SK-N-SH (cell line): ENCODE measurements around the gene GPD1. TPM values are rescaled to one million over a fixed set of nuclear protein-coding genes. Genes with fewer than 3 reads are reported as not detected.

Experiments used
- CTCF ChIA-PET: fragments of 300-600, 350-600 bp; formaldehyde crosslinking; extraction: SDS; loops from one replicate; lab custom pipeline; 2021; lab: Yijun Ruan, JAX
- POLR2A ChIA-PET: fragments of 350-600 bp; sonication (Branson Sonifier 250); formaldehyde crosslinking; extraction: SDS; loops from one replicate; lab custom pipeline; 2020; ENCODE audit warnings: antibody characterized with exemption, inconsistent platforms; lab: Yijun Ruan, JAX
- DNase-seq: peaks from one replicate; pipeline ENCODE4 v3.0.0; 2012
- H2AFZ ChIP-seq: fragments of 200-600 bp; sonication (generic); 2 replicates; pipeline ENCODE4 v1.8.1; 2016; ENCODE audit warnings: antibody characterized with exemption, mild to moderate bottlenecking, low read depth
- H3F3A ChIP-seq: fragments of 200-600 bp; sonication (generic); replicated peaks from 2 replicates; pipeline ENCODE3; 2016; ENCODE audit warnings: antibody characterized with exemption, mild to moderate bottlenecking; ENCODE audit not compliant: insufficient read depth
- H3K27ac ChIP-seq, 2 experiments: fragments of 200-500 bp in 1 of 2; fragments of 200-600 bp in 1 of 2; sonication (Bioruptor generic) in 1 of 2; sonication (generic), shearing (Covaris generic) in 1 of 2; 2 replicates each; pipeline versions ENCODE4 v1.5.1 to v1.6.1; 2014 to 2016; ENCODE audit warnings: low read depth in 2 of 2, inconsistent platforms in 1 of 2, low read length in 1 of 2, mild to moderate bottlenecking in 1 of 2, mixed read lengths in 1 of 2
- H3K27me3 ChIP-seq: fragments of 200-600 bp; sonication (generic), shearing (Covaris generic); 2 replicates; pipeline ENCODE4 v1.6.1; 2016; ENCODE audit warnings: mixed run types; ENCODE audit not compliant: insufficient read depth
- H3K36me3 ChIP-seq, 2 experiments: fragments of 200-500 bp in 1 of 2; fragments of 200-600 bp in 1 of 2; sonication (Bioruptor generic) in 1 of 2; sonication (generic) in 1 of 2; replicated peaks in 1 of 2; 2 replicates each; pipeline versions ENCODE3 to v1.5.1; 2014 to 2016; ENCODE audit warnings: low read length in 1 of 2, mild to moderate bottlenecking in 1 of 2; ENCODE audit not compliant: insufficient read depth in 2 of 2, control insufficient read depth in 1 of 2
- H3K4me1 ChIP-seq, 2 experiments: fragments of 200-500 bp in 1 of 2; fragments of 200-600 bp in 1 of 2; sonication (Bioruptor generic) in 1 of 2; sonication (generic), shearing (Covaris generic) in 1 of 2; 2 replicates each; pipeline versions ENCODE4 v1.5.1 to v1.6.1; 2014 to 2016; ENCODE audit warnings: low read depth in 1 of 2, low read length in 1 of 2, mixed run types in 1 of 2; ENCODE audit not compliant: insufficient read depth in 2 of 2, control insufficient read depth in 1 of 2
- H3K4me2 ChIP-seq: fragments of 200-600 bp; sonication (generic), shearing (Covaris generic); 2 replicates; pipeline ENCODE4 v1.6.1; 2017; ENCODE audit warnings: mixed run types
- H3K4me3 ChIP-seq, 2 experiments: fragments of 200-500 bp in 1 of 2; fragments of 200-600 bp in 1 of 2; sonication (Bioruptor generic) in 1 of 2; sonication (generic), shearing (Covaris generic) in 1 of 2; 2 replicates each; pipeline versions ENCODE4 v1.5.1 to v1.8.1; 2014 to 2016; ENCODE audit warnings: low read depth in 2 of 2, inconsistent platforms in 1 of 2, low read length in 1 of 2, mild to moderate bottlenecking in 1 of 2, mixed read lengths in 1 of 2, moderate library complexity in 1 of 2
- H3K79me2 ChIP-seq: fragments of 200-600 bp; sonication (generic); 2 replicates; pipeline ENCODE4 v1.8.1; 2017; ENCODE audit warnings: mild to moderate bottlenecking; ENCODE audit not compliant: insufficient read depth
- H3K9ac ChIP-seq: fragments of 200-600 bp; sonication (generic); 2 replicates; pipeline ENCODE4 v1.6.1; 2017; ENCODE audit warnings: mixed run types
- H3K9me2 ChIP-seq: fragments of 200-600 bp; sonication (generic); 2 replicates; pipeline ENCODE4 v1.6.1; 2017; ENCODE audit warnings: mixed run types
- H3K9me3 ChIP-seq: fragments of 200-600 bp; sonication (generic); 2 replicates; pipeline ENCODE4 v1.6.1; 2017; ENCODE audit warnings: mixed run types, mild to moderate bottlenecking, moderate library complexity
- H4K20me1 ChIP-seq: fragments of 200-600 bp; sonication (generic); 2 replicates; pipeline ENCODE4 v1.6.1; 2017; ENCODE audit warnings: mild to moderate bottlenecking, mixed run types; ENCODE audit not compliant: insufficient read depth
- CHD2 ChIP-seq: fragments of 150-350 bp; IDR thresholded peaks from 2 replicates; pipeline ENCODE4 v1.6.1; 2018; ENCODE audit warnings: low read length; ENCODE audit not compliant: partially characterized antibody
- EZH2phosphoT487 ChIP-seq: fragments of 200-600 bp; sonication (generic); IDR thresholded peaks from 2 replicates; pipeline ENCODE4 v1.6.1; 2017; ENCODE audit warnings: low read depth, mixed run types, mild to moderate bottlenecking, antibody characterized with exemption, moderate library complexity, borderline replicate concordance
- FOXJ3 ChIP-seq: sonication (generic); formaldehyde crosslinking; IDR thresholded peaks from 2 replicates; pipeline ENCODE4 v1.5.1; 2020; ENCODE audit warnings: mild to moderate bottlenecking, missing genetic modification reagents
- NRF1 ChIP-seq: IDR thresholded peaks from 2 replicates; pipeline ENCODE4 v1.6.1; 2012; ENCODE audit warnings: low read depth, mild to moderate bottlenecking, low read length
- SMC3 ChIP-seq: IDR thresholded peaks from 2 replicates; pipeline ENCODE4 v1.6.1; 2012; ENCODE audit warnings: low read depth, low read length, improper control_type of control experiment
- ZBTB33 ChIP-seq: IDR thresholded peaks from 2 replicates; pipeline ENCODE4 v1.4.0; 2012; ENCODE audit warnings: low read depth, borderline replicate concordance
- WGBS: methylation state at CpG from one replicate; pipeline ENCODE4 v1.1.6; 2017; ENCODE audit warnings: low lambda C conversion rate; 5-methylcytosine and 5-hydroxymethylcytosine counted together
- polyA plus RNA-seq, 3 experiments: library from polyadenylated mRNA; depleted of rRNA; stranded (reverse); fragments of >200 nt; gene quantifications; 2 replicates each; pipeline ENCODE4 v1.2.3, GENCODE V29; 2012
- TF ChIP-seq, protein P1 (sequence below): IDR thresholded peaks from 2 replicates; pipeline ENCODE4 v1.4.0; 2012; ENCODE audit warnings: low read depth

GPD1 gene
- polyA plus RNA-seq, 1 of the 3 experiments (the other 2 are of a cell fraction), result 0.07 TPM

- CTCF ChIA-PET, result interaction anchor here (0.6 to 5.5 kb wide), 45 partner anchors 13 to 626 kb away, joined by 3 to 96 read pairs (median 5); partner anchors contain the start of genes AQP5, CERS5, GPD1 and SMARCD1
- TF ChIP-seq NRF1 (no peak), ZBTB33 (no peak), CHD2 (no peak), FOXJ3 (CRISPR knock-in tag) (peak; percentile 32; the same call in 1 of the 2 replicates), SMC3 (no peak)
- TF ChIP-seq, protein P1, sequence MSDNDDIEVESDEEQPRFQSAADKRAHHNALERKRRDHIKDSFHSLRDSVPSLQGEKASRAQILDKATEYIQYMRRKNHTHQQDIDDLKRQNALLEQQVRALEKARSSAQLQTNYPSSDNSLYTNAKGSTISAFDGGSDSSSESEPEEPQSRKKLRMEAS, result no peak
- Histone ChIP-seq H3K79me2 (peaks cover 33% of the 10 kb centered on the region), H3K9me3 (no peaks in the 10 kb centered on the region), H3K4me1 (peaks cover 12 to 18% of the 10 kb centered on the region in 2 experiments; a peak in 2 of 4 replicates), H3K36me3 (peaks cover 0 to 5% of the 10 kb centered on the region in 2 experiments), H3K4me2 (0 out of 2 replicates have a peak overlapping the region, but pooled peaks have one; percentile 68), H3F3A (peaks cover 15% of the 10 kb centered on the region), H3K27ac (peak overlapping the region in 1 of 2 experiments; percentile 63; a peak in 2 of 4 replicates), H3K9me2 (no peaks in the 10 kb centered on the region), H4K20me1 (peaks cover 9% of the 10 kb centered on the region; the same call in 1 of the 2 replicates), H3K9ac (no peak overlapping the region), H3K4me3 (no peak overlapping the region; a peak in 1 of 4 replicates), H3K27me3 (no peaks in the 10 kb centered on the region), H2AFZ (peak overlapping the region; percentile 75)
- POLR2A ChIA-PET, result interaction anchor here (1.0 to 3.4 kb wide), 7 partner anchors 7 to 241 kb away, joined by 4 to 27 read pairs (median 12); partner anchors contain the start of genes CERS5, GPD1 and SMARCD1
- WGBS, result 67% methylated on average over 1 of the region's 7 CpGs
- DNase-seq, result no peak
Measured at GRCh38 chr12:50110762-50111351, 7.0 kb downstream of the GPD1 start.

DNA sequence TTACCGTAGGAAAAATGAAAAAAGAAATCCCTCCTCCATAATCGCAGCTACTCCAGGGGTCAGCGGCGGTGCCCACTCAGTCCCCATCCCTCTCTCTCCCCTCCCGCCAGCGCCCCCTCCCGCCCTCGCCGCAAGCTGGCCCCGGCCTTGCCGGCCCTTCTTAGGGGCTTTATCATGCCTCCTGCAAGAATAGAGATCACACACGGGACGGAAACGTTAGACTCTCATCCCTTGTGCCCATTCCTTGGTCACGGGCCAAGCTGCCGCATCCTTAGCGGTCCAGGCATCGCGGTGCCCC is 7.5 kb downstream of the GPD1 start:
- peak overlapping the region; percentile 75; the same call in 1 of the 2 replicates for H2AFZ ChIP-seq
- H3K9me3 ChIP-seq, result no peaks in the 10 kb centered on the region
- H3F3A ChIP-seq, result peaks cover 15% of the 10 kb centered on the region
- POLR2A ChIA-PET, result interaction anchor here (0.5 to 3.4 kb wide), 11 partner anchors 8 to 242 kb away, joined by 3 to 27 read pairs (median 4); partner anchors contain the start of genes CERS5, GPD1 and SMARCD1
- H3K36me3 ChIP-seq, result peaks cover 0 to 9% of the 10 kb centered on the region in 2 experiments
- H3K4me3 ChIP-seq, result peak overlapping the region; percentile 25 to 59; a peak in 3 of 4 replicates
- H3K79me2 ChIP-seq, result peaks cover 37% of the 10 kb centered on the region
- H3K27me3 ChIP-seq, result no peaks in the 10 kb centered on the region
- no peak for DNase-seq
- peaks cover 9% of the 10 kb centered on the region; the same call in 1 of the 2 replicates for H4K20me1 ChIP-seq
- H3K4me2 ChIP-seq, result peak overlapping the region; percentile 68; the same call in 1 of the 2 replicates
- no peaks in the 10 kb centered on the region for H3K9me2 ChIP-seq
- H3K27ac ChIP-seq, result peak overlapping the region in 1 of 2 experiments; percentile 63; a peak in 2 of 4 replicates
- H3K9ac ChIP-seq, result no peak overlapping the region
- WGBS, result 21% methylated on average over 18 of the region's 19 CpGs
- CTCF ChIA-PET, result interaction anchor here (0.6 to 5.5 kb wide), 48 partner anchors 13 to 370 kb away, joined by 3 to 96 read pairs (median 5); partner anchors contain the start of genes AQP5, CERS5, GPD1 and SMARCD1
- no peak for TF ChIP-seq EZH2phosphoT487
- peaks cover 12 to 18% of the 10 kb centered on the region in 2 experiments; a peak in 2 of 4 replicates for H3K4me1 ChIP-seq
